Left hindlimb (tissue), 1 donor: ENCODE data around the gene SORL1.

ENCODE experiments used
- DNase-seq: peaks from one replicate; pipeline ENCODE4 v3.0.0-alpha.2; 2018

Gene SORL1

DNA sequence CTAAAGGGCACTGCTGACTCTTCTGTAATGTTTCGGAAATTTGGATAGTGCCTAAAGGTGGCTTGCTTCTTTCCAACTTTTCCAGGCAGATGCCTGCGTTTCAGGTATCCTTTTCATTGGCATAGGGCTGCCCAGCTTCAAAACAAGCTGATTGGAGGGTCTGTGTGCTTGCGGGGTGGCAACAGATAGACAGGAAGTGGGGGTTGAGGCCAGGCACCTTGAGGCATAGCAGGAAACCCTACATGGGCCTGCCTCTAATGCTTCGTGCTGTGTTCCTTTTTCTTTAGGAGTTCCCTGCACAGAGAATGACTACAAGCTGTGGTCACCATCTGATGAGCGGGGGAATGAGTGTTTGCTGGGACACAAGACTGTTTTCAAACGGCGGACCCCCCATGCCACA is 92.8 kb downstream of the SORL1 start:
- no peak for DNase-seq

- no peak for DNase-seq
Observed at GRCh38 chr11:121547574-121547973, 95.5 kb downstream of the SORL1 start.

GRCh38 chr11:121550247-121551030 is 98.3 kb downstream of the SORL1 start:
- no peak for DNase-seq

- DNase-seq, result no peak
Observed at GRCh38 chr11:121551463-121551862, 99.3 kb downstream of the SORL1 start.

- no peak for DNase-seq
Observed at GRCh38 chr11:121552154-121552553, 100.0 kb downstream of the SORL1 start.

GRCh38 chr11:121552644-121553043 is 100.5 kb downstream of the SORL1 start:
- no peak for DNase-seq

DNA sequence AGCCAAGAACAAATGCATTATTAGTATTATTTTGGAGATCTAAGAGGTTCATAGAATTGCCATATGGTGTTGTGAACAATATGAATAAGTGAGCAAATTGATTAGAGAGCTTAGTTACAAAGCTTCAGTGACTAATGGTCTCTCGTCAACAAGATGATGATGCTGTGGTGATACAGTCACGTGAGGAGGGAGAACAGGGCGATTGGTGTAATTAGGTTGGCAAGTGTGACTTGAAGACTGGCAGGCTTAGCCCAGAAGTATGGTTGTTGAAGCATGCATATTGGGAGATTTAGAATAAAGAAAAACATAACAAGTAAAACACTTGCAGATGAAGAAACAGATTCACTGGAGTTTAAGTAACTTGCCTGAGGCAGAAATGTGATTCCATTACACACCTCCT is 101.3 kb downstream of the SORL1 start:
- no peak for DNase-seq

DNA sequence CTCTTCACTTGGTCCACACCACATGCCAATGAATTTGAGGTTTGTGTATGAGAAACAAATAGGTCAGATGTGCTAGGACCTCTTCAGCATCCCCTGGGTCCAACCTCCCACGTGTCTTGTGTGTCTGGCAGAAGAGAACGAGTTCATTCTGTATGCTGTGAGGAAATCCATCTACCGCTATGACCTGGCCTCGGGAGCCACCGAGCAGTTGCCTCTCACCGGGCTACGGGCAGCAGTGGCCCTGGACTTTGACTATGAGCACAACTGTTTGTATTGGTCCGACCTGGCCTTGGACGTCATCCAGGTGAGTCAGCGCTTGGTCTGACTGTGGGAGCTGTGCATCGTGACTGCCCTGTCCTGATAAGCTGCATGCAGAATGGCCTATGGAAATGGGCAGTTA is 101.7 kb downstream of the SORL1 start:
- no peak for DNase-seq

DNA sequence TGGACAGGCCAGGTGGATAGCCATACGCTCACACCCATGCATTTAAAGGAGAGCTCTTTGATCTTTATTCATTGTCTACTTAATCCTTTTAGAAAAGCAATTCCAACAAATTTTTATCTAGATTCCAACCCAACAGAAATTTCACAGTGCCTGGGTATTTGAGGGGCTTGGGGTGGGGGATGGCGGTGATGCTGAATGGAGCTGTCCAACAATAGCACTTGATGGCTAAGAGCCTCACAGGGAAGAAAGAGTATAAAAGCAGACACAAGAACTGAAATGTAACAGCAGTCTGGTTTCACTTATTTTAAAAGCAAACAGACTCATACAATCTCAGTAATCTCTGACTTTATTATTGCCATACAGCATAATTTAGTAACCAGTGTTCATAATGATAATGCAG is 102.4 kb downstream of the SORL1 start:
- DNase-seq, result no peak

DNA sequence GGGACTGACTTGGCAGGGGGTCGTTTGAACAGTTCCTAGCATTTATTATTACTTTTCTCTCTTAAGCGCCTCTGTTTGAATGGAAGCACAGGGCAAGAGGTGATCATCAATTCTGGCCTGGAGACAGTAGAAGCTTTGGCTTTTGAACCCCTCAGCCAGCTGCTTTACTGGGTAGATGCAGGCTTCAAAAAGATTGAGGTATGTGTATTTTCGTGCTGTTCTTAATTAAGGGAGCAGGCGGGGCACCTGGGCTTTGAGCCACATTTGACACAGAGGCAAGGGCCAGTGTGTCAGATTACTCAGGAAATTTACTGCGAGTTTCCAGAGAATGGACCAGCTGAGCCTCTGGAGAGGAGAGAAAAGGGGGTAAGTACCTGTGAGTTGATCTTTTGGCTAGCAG is 103.0 kb downstream of the SORL1 start:
- DNase-seq, result no peak

- DNase-seq, result no peak
Observed at GRCh38 chr11:121556937-121557336, 104.8 kb downstream of the SORL1 start.

DNA sequence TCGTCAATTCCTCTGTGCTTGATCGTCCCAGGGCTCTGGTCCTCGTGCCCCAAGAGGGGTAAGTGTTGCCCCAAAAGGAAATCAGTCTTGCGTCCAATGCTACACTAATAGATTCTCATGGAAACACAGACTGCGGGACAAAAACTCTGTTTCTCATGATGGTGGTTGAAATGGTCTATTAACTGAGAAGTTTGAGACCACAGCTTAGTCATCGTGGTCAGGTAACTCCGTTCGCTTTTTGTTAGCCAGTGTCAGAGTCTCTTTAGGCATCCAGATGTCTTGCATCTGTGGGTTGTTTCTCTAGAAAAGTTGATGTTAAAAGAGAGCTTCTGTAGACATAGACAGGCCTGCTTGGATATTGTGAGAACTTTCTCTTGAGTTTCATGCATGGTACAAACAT is 105.2 kb downstream of the SORL1 start:
- DNase-seq, result no peak

- no peak for DNase-seq
Observed at GRCh38 chr11:121559606-121560200, 107.6 kb downstream of the SORL1 start.

DNA sequence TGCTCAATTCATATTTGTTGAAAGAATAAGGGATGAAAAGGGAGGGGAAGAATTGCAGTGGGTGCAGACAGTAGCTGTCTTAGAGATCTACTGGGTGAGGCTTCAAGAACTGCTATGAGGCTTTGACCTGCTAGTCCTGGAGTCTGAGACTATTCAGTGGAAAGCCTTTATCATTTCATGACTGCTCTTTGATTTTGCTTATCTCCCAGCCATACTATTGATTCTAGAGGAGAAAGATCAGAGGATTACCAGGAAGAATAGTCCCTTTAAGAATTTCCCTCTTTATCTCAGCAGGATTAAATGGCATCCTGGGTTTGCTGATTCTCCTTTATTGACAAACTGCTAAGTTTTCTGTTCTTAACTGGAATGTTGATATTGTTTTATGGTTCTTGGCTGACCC is 108.1 kb downstream of the SORL1 start:
- DNase-seq, result no peak

DNA sequence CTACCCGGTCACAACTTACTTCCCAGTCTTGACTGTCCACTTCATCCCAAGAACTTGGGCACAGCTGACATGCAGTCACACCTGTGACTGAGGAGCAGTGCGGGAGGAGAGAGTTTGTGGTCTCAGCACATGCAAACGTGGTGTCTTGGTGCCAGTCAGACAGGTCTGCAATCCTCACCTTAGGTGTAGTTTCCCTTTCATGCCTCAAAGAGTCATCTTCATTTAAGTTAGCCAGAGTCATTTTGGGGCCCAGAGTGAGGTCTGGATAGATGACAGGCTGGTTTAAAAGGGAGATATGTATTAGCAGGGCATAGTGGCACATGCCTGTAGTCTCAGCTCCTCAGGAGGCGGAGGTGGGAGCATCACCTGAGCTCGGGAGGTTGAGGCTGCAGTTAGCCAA is 109.1 kb downstream of the SORL1 start:
- no peak for DNase-seq

GRCh38 chr11:121561716-121562115 is 109.6 kb downstream of the SORL1 start:
- no peak for DNase-seq

- no peak for DNase-seq
Observed at GRCh38 chr11:121563003-121563402, 110.9 kb downstream of the SORL1 start.

DNA sequence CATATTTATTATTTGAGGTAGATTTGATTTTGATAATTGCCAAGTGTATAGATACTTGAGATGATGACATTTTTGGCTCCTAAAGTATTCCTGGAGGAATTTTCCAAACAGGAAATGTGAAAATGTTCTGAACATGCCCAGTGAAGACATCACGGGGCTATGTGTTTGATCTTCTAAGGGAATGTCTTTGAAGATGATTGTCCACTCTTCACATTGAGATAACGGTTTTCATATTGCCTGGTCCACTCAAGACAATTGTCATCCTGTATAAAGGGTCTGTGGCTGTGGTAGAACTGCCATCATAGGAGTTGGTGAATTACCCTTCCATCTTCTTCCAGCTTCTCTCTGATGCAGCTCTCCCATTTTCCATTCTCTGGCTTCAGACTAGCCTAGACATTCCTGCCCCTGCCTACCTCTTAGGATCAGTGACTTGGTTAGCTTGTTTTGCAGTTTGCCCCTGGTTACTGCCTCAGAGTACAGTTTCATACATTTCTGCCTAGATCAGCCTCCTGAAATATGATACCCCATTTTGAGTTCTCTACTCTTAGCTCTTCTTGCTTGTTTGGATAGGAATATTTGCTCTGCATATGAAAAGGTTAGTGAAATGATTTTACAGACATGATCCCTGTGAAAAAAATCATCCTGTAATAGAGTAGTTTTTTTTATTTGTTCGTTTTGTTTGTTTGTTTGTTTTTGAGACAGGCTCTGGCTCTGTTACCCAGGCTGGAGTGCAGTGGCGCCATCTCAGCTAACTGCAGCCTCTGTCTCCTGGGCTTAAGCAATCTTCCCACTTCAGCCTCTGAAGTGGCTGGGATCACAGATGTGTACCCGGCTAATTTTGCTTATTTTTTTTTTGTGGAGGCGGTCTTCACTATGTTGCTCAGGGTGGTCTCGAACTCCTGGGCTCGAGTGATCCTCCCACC is 112.0 kb downstream of the SORL1 start:
- no peak for DNase-seq

- DNase-seq, result no peak
Observed at GRCh38 chr11:121564948-121565684, 113.0 kb downstream of the SORL1 start.

DNA sequence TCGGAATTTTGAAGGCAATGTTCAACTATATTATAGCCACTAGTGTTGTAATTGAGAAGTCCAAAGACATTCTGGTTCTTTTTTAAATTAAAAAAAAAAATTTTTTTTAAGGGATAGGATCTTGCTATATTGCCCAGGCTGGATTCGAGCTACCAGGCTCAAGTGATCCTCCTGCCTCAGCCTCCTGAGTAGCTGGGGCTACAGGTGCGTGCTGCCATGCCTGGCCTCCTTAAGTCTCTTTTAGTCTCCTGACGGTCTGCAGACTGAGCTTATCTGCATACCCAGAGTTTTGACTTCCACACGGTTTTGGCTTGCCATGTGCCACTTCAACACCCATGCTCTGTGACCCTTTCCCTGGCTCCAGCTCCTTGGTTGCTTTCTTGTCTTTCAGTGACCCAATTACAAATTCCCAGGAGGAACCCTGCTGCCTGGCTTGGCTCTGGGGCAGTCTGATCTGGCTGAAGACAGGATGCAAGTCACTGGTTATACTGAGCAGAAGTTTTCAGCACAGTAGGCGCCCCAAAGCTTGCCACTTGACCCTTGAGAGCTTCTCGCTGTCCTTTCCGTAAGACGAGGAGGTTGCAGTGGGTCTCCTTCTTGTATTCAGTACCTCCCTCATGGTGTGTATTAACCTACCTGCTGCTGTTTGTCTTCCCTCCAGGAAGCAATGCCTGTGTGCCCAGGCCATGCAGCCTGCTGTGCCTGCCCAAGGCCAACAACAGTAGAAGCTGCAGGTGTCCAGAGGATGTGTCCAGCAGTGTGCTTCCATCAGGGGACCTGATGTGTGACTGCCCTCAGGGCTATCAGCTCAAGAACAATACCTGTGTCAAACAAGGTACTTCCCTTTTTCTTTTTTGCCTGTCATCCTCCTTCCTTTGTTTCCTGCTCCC is 114.4 kb downstream of the SORL1 start:
- DNase-seq, result no peak

DNA sequence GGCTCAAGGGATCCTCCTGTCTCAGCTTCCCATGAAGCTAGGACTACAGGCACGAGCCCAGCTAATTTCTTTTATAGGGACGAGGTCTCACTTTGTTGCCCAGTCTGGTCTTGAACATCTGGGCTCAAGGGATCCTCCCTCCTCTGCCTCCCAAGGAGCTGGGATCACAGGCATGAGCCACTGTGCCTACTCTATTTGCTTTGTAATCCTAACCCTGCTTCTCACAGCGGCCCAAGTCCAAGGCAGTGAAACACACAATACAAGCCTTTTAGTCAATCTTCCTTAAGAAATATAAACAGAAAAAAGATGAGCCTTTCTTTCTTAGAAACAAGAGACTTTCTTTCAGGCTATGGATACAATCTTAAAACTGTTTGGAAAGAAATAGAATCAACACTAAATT is 115.9 kb downstream of the SORL1 start:
- no peak for DNase-seq
